GM12891 (cell line): ENCODE measurements around the gene C10orf88.

Source experiments
- POLR2A ChIP-seq: IDR thresholded peaks from 2 replicates; pipeline ENCODE4 v1.6.1; 2011; ENCODE audit warnings: low read depth, low read length, control low read depth
- POLR2AphosphoS5 ChIP-seq: IDR thresholded peaks from 2 replicates; pipeline ENCODE4 v1.6.1; 2011; ENCODE audit warnings: low read depth, low read length, control low read depth

DNA sequence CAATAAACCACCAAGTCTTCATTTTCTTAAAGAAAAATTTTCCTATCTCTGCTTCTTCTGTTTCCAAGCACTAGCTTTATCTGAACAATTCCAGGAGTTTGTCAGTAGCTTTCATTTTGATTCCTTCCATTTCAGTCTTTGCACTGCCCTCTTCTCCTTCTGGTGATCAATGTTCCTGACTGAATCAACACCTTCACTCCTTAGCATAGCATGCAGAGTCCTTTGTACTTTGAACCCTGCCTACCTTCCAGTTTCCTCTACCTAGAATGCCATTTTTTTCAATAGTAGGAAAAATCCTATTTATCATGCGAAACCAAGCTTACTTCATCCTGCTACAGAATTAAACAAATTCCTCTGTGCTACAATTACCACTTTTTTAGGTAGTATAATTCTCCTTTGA, 1.9 kb upstream of the C10orf88 start:
- TF ChIP-seq POLR2AphosphoS5 (no peak), POLR2A (no peak)
